Smooth muscle cell of the pulmonary artery (primary cell): ENCODE data around the gene TRNT1. TPM values are rescaled to one million over a fixed set of nuclear protein-coding genes. Genes with fewer than 3 reads are reported as not detected.

ENCODE experiments used
- total RNA-seq: library from RNA; depleted of rRNA; stranded (reverse); fragments of >200 nt; gene quantifications from 2 replicates; pipeline ENCODE4 v1.2.3, GENCODE V29; 2014

TRNT1 gene
- 19.8 and 20.0 TPM in 2 replicates for total RNA-seq

DNA sequence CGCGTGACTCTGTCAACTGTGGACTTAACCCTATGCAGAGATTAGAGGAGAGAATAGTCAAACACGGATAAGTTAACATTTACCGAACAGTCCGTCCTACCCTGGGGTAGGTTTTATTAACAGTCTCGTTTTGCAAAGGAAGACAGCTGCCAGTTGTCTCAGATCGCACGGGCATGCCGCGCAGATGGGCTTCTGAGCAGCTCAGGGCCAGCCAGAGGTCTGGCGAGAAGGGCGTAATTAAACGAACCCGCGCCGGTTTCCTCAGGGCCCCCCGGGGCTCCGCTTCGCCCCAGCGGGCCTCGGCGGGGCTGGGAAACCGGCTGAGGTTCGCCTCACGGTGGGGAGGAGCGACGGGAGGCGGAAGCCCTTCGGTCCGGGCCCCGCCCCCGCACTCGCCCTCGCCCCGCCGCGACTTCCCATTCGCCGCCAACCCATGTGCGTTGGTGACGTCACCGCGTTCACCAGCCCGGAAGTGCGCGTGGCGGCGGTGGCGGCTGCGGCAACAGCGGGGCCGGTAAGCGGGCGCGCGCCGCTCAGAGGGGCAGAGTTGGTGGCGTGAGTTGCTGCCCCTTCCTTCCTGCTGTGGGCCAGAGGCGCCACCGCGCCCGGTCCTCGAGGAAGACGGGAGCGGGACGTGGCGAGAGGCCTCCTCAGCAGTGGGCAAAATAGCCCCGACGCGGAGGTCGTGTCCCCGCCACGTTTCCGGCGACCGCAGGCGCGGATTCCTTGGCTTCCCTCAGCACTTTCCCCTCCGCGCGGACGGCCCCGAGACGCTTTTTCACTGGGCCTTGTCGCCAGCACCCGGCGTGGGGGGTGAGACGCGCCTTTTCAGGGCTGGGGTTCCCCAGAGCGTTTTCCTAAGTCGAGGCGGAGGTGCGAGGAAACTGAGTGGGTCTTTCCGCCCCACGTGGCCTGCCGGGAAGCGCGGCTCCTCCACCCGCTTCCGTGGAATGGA lies at the start of gene TRNT1:
Gene TRNT1, plus strand, starts transcription at position 464 of the 955 bp plus-strand sequence. CDS start 2,101 bp downstream, outside the sequence.

DNA sequence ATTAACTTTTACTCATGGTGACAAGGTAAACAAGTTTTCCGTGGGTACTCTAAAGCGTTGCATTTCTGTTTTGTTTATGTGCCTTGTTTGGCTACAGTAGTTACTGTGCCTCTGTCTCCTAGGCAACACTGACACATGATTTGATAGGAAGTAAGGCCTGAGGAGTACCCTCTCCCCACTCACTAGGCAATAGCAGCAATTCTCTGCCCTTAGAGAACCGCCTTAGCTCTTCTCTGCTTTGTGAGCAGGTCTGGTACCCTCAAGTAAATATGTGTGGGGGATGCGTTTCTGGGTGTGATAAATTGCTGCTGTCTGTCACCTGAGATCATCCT lies 16.5 kb upstream of the TRNT1 start, which contains the start of gene IL5RA:
Gene IL5RA, minus strand, starts transcription at position 76 of the 332 bp plus-strand sequence. CDS start 5,390 bp downstream, outside the sequence.

DNA sequence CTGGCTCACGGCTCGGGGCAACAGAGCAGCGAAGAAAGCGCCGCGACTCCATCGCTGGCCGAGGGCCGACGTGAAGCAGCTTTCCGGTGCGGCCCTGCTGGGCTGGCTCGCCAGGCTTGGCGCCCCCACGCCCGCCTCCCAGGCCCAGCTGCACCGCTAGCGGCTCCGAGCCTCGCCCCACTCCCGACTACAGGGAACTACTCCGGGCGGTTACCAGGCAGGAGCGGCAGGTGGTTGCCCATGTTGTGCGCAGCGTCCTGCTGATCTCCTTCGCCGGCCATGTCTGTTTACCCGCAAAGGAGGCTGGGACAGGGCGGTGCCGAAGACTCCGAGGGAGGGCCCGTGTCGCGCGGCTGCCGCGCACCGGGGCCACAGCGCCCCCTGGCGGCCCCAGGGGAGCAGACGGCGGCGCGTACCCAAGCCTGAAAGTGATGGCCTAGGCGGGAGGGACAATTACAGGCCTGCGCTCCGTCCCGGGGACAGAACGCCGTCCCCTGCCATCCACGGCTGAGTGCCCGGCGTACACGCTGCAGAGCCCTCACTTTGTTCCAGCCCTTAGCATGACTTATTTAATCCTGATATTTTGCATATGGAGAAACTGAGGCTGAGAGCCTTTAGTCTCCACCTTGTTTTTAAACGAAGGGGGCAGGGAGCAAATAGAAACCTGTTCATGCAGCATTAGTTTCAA lies 52.8 kb downstream of the TRNT1 start, which contains the start of gene CRBN:
Gene CRBN, minus strand, starts transcription at position 285 of the 688 bp plus-strand sequence. Its CDS starts 4 bp downstream, at position 281.

Other genes with a start within 250 kb of the TRNT1 start
- gene IL5RA, start 16.6 kb upstream of the TRNT1 start, total RNA-seq = not detected in 2 replicates
- 40.5 and 52.2 TPM in 2 replicates for gene CRBN, start 52.8 kb downstream of the TRNT1 start, total RNA-seq